A549 (cell line): ENCODE results near the gene PRX.

ENCODE experiments used
- CTCF ChIP-seq: fragments of >200 bp; sonication (Bioruptor Twin); formaldehyde crosslinking; IDR thresholded peaks from 3 replicates; pipeline ENCODE4 v1.5.1; 2016
- EP300 ChIP-seq, 2 experiments: fragments of >200 bp; sonication (Bioruptor Twin); formaldehyde crosslinking; IDR thresholded peaks; 2 replicates in 1 of 2; 3 replicates in 1 of 2; pipeline ENCODE4 v1.6.1; 2016 to 2017
- HDAC2 ChIP-seq: fragments of 200-600 bp; sonication (generic); IDR thresholded peaks from 2 replicates; pipeline ENCODE4 v1.6.1; 2016
- MAX ChIP-seq: IDR thresholded peaks from 2 replicates; pipeline ENCODE4 v1.6.1; 2012
- POLR2A ChIP-seq: IDR thresholded peaks from 2 replicates; pipeline ENCODE4 v1.6.1; 2012; ENCODE audit warnings: mild to moderate bottlenecking, low read length
- TFCP2L1 ChIP-seq: fragments of 250-450 bp; sonication (Bioruptor Pico); IDR thresholded peaks from 2 replicates; pipeline ENCODE4 v1.5.0; 2021; ENCODE audit warnings: mild to moderate bottlenecking
- TP53 ChIP-seq: fragments of 250-450 bp; sonication (Bioruptor Pico); IDR thresholded peaks from 2 replicates; pipeline ENCODE4 v1.5.0; 2021; ENCODE audit warnings: mild to moderate bottlenecking, moderate library complexity

GRCh38 chr19:40422748-40423566 lies 9.8 kb upstream of the PRX start:
- no peak for TF ChIP-seq EP300 (IDR thresholded peaks at IDR 0.05)
- no peak for TF ChIP-seq TP53 (CRISPR knock-in tag)
- no peak for TF ChIP-seq HDAC2
- TF ChIP-seq CTCF, result no peak
- TF ChIP-seq TFCP2L1, result no peak
- no peak for TF ChIP-seq POLR2A
- TF ChIP-seq MAX, result no peak
